GM21825 (cell line): ENCODE measurements around the gene OSBPL3.
A peak's percentile ranks its signal among the peaks of the same experiment; 100 is the strongest.

ENCODE experiments used
- ATAC-seq: cut with Tn5 transposase; IDR thresholded peaks from one replicate; pipeline ENCODE4 v1.9.1; 2021; ENCODE audit warnings: mild to moderate bottlenecking, moderate library complexity; ENCODE audit not compliant: unreplicated experiment

The OSBPL3 gene

DNA sequence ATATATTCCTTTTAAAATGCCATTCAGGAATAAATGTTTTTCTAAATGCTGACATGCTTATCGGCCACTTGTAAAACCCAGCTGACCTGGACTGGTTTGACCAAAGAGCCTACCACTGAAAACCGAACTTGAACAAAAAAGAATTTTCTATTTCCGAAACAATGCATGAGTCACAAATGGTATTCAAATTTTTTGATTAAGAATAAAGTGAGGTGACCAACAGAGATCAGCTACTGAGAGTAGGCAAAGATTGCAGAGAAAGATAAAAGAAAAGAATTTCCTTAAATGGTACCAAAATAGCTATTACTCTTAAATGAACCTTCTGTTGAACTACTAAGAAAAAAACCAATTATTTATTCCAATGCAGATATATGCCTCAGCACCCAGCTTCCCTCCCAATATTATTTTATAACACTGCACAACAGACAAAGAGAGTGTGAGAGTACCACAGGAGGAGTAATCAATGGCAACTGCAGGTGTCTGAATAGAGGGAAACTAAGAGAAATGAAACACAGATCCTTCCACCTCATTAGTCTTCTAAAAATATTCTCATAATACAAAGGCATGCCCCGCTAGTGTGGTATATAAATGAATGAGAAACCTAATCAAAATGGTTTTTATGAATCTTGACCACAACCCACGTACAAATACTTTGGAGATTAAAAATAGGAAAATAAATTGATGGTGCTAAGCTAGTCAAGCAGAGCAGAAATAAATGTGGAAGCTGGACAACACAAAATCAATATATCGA, 20.1 kb downstream of the OSBPL3 start:
- no peak for ATAC-seq

DNA sequence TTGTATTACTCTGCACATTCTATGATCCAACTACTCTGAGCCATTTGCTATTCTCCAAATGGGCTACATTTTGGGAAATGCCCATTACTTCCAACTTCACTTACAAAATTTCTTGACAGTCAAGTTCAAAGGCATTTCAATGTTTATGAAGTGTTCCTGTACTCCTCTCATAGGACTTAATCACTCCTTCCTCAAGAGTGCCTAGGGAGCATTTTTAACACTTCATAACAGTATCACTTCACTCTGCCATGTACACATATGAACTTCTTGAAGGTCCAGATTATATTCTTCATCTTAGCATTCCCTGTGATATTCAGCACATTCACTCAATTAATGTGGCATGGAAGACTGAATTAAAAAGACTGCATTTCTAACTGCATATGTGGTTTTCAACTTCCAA, 21.6 kb downstream of the OSBPL3 start:
- no peak for ATAC-seq

DNA sequence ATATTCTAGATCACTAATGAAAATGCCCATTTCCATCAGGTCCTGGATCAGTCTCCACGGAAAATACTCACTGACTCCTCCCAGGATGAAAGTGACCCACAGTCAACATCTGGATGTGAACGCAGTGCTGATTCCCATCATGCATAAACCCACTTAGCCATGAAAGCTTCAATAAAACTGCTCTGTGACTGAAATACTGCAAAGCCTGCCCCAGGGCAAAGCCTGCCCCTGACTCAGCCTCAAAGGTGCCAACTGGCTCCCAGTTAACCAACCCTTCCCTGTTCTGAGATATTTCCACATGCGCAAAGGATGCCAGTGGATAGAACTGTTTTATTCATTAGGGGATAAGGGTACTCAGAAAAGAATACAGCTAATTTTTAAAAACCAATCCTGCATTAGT, 24.0 kb downstream of the OSBPL3 start:
- no peak for ATAC-seq

- no peak for ATAC-seq
Observed at GRCh38 chr7:24955313-24955712, 24.7 kb downstream of the OSBPL3 start.

GRCh38 chr7:24952464-24952863, 27.5 kb downstream of the OSBPL3 start:
- no peak for ATAC-seq

GRCh38 chr7:24951441-24951980, 28.5 kb downstream of the OSBPL3 start:
- ATAC-seq, result no peak

- ATAC-seq, result no peak
Observed at GRCh38 chr7:24949884-24950283, 30.1 kb downstream of the OSBPL3 start.

GRCh38 chr7:24948739-24949138, 31.2 kb downstream of the OSBPL3 start:
- no peak for ATAC-seq

DNA sequence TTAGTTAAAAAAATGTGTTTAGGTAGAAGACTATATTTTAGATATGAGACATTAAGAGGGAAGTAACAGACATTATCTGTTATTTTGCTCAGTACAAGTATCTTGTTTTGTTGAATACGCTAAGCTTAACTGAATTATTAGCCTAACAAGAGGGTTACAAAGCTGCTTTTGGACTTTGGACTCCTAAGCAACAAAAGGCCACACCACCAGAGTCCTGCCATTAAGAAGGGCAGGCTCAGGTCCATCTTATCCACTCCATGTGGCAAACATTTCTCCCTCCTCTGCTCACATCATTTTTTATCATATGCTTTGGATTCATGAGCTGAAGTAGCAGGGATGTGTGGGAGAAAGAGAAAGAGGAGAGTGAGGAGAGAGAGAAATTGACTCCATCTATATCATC, 33.5 kb downstream of the OSBPL3 start:
- ATAC-seq, result no peak

DNA sequence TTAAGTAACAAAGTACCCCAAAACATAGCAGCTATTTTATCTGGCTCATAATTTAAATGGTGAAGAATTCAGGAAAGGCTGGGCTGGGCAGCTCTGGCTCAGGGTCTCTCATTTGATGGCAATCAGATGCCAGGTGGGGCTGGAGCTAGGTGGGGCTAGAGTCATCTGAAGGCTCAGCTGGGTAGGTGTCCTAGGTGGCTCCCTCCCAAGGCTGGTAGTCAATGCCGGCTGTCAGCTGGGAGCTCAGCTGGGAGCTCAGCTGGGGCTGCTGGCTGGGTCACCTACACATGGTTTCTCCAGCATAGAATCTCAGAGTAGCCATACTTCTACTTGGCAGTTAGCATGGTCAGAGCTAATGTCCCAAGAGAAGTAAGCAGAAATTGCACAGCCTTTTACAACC, 34.1 kb downstream of the OSBPL3 start:
- ATAC-seq, result peak; percentile 51

DNA sequence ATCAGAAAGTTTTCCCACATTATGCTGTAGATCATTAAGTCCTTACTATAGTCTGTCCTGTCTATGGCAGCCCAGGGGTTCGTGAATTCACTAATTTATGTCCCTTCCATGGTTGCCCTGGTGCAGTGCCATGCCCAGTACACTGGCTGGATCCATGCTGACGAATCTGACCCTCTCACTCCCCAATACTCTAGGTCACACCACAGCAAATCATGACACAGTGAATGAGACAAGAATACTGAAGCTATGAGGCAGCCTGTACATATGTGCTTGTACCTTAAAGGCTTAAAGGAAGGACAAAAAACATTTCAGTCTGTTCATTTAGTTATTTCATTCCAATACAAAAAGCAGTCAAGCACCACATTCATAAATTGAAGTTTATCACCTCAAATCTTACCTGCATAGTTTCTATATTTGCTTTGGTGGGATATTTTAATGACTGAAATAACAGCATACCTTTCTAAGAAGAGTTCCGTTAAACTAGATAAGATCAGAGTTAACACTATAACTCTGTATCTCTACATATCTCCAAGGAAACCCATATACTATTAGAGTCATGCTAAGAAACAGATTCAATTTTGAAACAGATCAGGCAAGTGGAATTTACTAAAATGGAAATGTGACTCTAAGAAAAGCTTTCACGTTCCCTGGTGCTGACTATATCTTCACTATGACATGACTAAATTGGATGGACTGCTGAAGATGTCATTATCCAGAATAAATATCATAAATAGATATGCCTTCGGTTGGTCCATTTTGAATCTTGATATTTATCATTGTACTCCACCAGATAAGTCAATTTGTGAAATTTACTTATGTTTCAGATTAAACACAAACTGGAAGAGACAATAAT, 36.7 kb downstream of the OSBPL3 start:
- ATAC-seq, result no peak

GRCh38 chr7:24942226-24942625, 37.8 kb downstream of the OSBPL3 start:
- ATAC-seq, result no peak

DNA sequence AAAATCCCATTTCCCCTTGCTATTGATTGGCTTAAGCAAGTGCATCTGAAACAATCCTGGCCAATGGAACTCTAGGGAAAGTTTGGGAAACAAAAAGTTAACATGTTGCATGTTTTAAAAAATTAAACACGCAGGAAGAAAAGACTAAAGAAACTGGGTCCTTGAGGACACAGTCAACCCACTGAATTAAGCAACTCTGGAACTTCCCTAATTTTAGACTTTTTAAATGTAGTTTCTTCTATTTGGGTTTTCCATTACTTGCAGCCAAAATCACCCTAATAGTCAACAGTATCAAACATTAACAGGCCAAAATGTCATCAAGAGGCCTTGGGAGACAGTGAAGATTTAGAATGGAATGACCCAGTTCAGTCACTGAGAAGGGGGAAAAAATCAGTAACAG, 40.6 kb downstream of the OSBPL3 start:
- ATAC-seq, result no peak

DNA sequence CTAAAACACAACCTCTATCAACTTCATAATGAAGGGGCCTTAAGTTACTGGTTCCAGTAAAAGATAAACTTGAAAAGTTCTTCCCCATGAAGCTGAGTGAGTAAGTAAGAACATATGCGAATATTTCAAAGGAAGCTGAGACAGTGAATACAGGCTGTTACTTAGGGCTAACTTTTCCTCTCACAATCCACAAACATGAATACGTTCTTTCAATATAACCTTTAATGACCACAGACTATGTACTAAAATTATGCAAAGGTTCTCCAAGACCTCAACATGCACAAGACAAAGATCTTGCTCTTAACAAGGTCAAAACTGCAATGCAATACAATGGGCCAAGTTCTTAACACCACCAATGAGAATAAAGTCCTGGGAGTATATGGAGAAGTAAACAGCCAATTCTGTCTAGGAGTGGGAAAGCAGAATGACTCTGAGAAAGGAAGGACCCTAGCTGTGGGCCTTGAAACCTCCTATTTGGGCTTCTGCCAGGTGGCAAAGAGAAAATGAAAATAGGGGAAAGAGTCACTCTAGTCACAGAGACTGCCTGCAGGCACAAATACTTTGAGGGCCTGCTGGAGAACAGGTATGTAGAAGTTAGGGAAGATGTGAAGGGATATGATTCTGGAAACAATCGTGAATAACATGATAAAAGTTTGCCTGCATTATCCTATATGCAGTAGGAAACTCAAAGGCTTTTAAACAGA, 43.7 kb downstream of the OSBPL3 start:
- ATAC-seq, result peak; percentile 57

DNA sequence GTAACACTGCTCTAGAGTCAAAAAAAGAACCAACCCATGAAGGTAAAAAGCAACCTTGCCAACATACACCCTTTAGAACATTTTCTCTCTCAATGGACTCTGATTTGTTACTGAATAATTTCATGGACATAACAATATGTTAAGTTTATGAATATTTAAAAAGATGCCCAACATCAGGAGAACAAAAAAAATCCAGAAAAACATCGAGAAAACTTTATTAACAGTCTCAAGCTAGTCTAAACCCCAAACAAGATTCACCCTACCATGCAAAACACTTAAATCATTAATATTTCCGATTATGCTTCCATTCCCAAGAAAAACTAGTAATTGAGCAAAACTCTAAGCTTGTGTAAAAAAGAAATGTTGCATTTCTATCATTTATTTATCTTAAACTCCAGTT, 46.7 kb downstream of the OSBPL3 start:
- no peak for ATAC-seq

DNA sequence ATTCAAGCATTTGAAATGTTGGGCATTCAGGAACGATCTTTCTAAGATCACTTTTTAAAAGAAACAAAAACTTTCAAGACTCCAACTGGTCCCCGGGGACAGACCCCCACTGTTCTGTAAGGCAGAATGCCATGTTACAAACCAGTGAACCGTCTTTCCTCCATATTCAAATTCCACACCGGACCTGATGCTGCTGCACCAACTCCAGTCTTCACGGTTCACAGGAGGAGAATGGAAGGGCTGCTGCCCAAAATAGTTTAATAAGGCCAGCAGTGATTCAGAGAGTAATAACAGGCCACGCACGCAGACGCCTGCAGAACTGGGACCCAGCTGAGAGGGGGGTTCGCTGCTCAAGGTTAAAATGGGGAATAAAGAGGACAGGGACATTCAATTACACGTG, 47.2 kb downstream of the OSBPL3 start:
- no peak for ATAC-seq

GRCh38 chr7:24932389-24932788, 47.6 kb downstream of the OSBPL3 start:
- ATAC-seq, result no peak

DNA sequence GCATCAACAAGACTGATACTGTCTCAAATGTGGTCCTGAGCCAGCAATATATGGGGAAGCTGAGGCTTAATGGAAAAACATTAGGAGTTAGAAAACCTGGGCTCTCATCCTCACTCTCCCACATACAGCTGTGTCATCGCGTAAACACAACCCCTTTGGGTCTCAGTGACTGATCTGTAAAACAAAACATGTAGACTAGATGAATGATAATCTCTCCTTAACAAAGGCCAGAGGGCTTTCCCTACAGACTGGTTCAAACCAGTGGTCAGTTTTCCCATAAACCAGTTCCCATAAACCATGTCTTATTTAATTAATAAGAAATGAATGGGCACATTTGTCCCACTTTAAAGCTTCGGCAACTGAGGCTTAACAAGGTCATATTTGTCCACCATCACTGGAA, 48.1 kb downstream of the OSBPL3 start:
- ATAC-seq, result no peak

GRCh38 chr7:24930856-24931255, 49.1 kb downstream of the OSBPL3 start:
- ATAC-seq, result no peak

GRCh38 chr7:24926623-24927524, 53.1 kb downstream of the OSBPL3 start:
- ATAC-seq, result no peak
